ENCODE results near the gene SLAMF1.

The SLAMF1 gene

GRCh38 chr1:160578525-160579191 lies 68.2 kb downstream of the SLAMF1 start:
- DNase-seq (ENCODE audit: low read depth), result no peak
- TF ChIP-seq CTCF (IDR thresholded peaks at IDR 0.05; ENCODE audit: control insufficient read depth, insufficient read depth, low read depth, low read length, missing control alignments), result no peak
- no peak overlapping the region for H3K4me3 ChIP-seq (ENCODE audit: control insufficient read depth, low read depth, low read length)

- H3K4me3 ChIP-seq (ENCODE audit: control insufficient read depth, low read depth, low read length), result no peak overlapping the region
- no peak for TF ChIP-seq CTCF (IDR thresholded peaks at IDR 0.05; ENCODE audit: control insufficient read depth, insufficient read depth, low read depth, low read length, missing control alignments)
- no peak for DNase-seq (ENCODE audit: low read depth)
Measured at GRCh38 chr1:160578175-160578524, 68.7 kb downstream of the SLAMF1 start.

- DNase-seq (ENCODE audit: low read depth), result no peak
- TF ChIP-seq CTCF (IDR thresholded peaks at IDR 0.05; ENCODE audit: control insufficient read depth, insufficient read depth, low read depth, low read length, missing control alignments), result no peak
- H3K4me3 ChIP-seq (ENCODE audit: control insufficient read depth, low read depth, low read length), result no peak overlapping the region
Measured at GRCh38 chr1:160577671-160578070, 69.2 kb downstream of the SLAMF1 start.

GRCh38 chr1:160576884-160577283 lies 70.0 kb downstream of the SLAMF1 start:
- no peak overlapping the region for H3K4me3 ChIP-seq (ENCODE audit: control insufficient read depth, low read depth, low read length)
- no peak for DNase-seq (ENCODE audit: low read depth)
- TF ChIP-seq CTCF (IDR thresholded peaks at IDR 0.05; ENCODE audit: control insufficient read depth, insufficient read depth, low read depth, low read length, missing control alignments), result no peak

- no peak for DNase-seq (ENCODE audit: low read depth)
- no peak overlapping the region for H3K4me3 ChIP-seq (ENCODE audit: control insufficient read depth, low read depth, low read length)
- TF ChIP-seq CTCF (IDR thresholded peaks at IDR 0.05; ENCODE audit: control insufficient read depth, insufficient read depth, low read depth, low read length, missing control alignments), result no peak
Measured at GRCh38 chr1:160576390-160576789, 70.5 kb downstream of the SLAMF1 start.

- no peak for TF ChIP-seq CTCF (IDR thresholded peaks at IDR 0.05; ENCODE audit: control insufficient read depth, insufficient read depth, low read depth, low read length, missing control alignments)
- H3K4me3 ChIP-seq (ENCODE audit: control insufficient read depth, low read depth, low read length), result no peak overlapping the region
- DNase-seq (ENCODE audit: low read depth), result no peak
Measured at GRCh38 chr1:160575112-160575664, 71.7 kb downstream of the SLAMF1 start.
